Measurements from ENCODE around the gene YEATS2. TPM values are rescaled to one million over a fixed set of nuclear protein-coding genes. Genes with fewer than 3 reads are reported as not detected.

The YEATS2 gene
- polyA plus RNA-seq, 1 experiment: 35.5 TPM

GRCh38 chr3:183829466-183829865 is 131.9 kb downstream of the YEATS2 start:
- ChIA-PET CTCF (no interaction called here), POLR2A (no interaction called here)
- Histone ChIP-seq H3K27me3 (ENCODE audit: control insufficient read depth, insufficient read depth, low read length) (no peaks in the 10 kb centered on the region), H3K36me3 (ENCODE audit: control insufficient read depth, insufficient read depth, low read length) (peaks cover 11% of the 10 kb centered on the region), H3K4me3 (ENCODE audit: low read depth, low read length) (no peak overlapping the region)
- DNase-seq (ENCODE audit: low read depth): no peak
- TF ChIP-seq CTCF (IDR thresholded peaks at IDR 0.05; ENCODE audit: insufficient read depth, low read depth, low read length): no peak

GRCh38 chr3:183830187-183830586 is 132.6 kb downstream of the YEATS2 start:
- POLR2A ChIA-PET: no interaction called here
- TF ChIP-seq CTCF (IDR thresholded peaks at IDR 0.05; ENCODE audit: insufficient read depth, low read depth, low read length): no peak
- CTCF ChIA-PET: no interaction called here

GRCh38 chr3:183833516-183833915 is 135.9 kb downstream of the YEATS2 start:
- POLR2A ChIA-PET: no interaction called here
- Histone ChIP-seq H3K27me3 (ENCODE audit: control insufficient read depth, insufficient read depth, low read length) (no peaks in the 10 kb centered on the region), H3K36me3 (ENCODE audit: control insufficient read depth, insufficient read depth, low read length) (peaks cover 9% of the 10 kb centered on the region), H3K4me3 (ENCODE audit: low read depth, low read length) (no peak overlapping the region)
- no peak for DNase-seq (ENCODE audit: low read depth)
- CTCF ChIA-PET: no interaction called here
- TF ChIP-seq CTCF (IDR thresholded peaks at IDR 0.05; ENCODE audit: insufficient read depth, low read depth, low read length): no peak

More at GRCh38 chr3:183830187-183830586, 132.6 kb downstream of the YEATS2 start:
- Histone ChIP-seq H3K27me3 (ENCODE audit: control insufficient read depth, insufficient read depth, low read length) (no peaks in the 10 kb centered on the region), H3K36me3 (ENCODE audit: control insufficient read depth, insufficient read depth, low read length) (peaks cover 11% of the 10 kb centered on the region), H3K4me3 (ENCODE audit: low read depth, low read length) (no peak overlapping the region)
- no peak for DNase-seq (ENCODE audit: low read depth)

- no peak overlapping the region for H3K4me3 ChIP-seq (ENCODE audit: low read depth, low read length)
- ChIA-PET POLR2A (no interaction called here), CTCF (no interaction called here)
- no peaks in the 10 kb centered on the region for H3K27me3 ChIP-seq (ENCODE audit: control insufficient read depth, insufficient read depth, low read length)
- peaks cover 10% of the 10 kb centered on the region for H3K36me3 ChIP-seq (ENCODE audit: control insufficient read depth, insufficient read depth, low read length)
- TF ChIP-seq CTCF (IDR thresholded peaks at IDR 0.05; ENCODE audit: insufficient read depth, low read depth, low read length): no peak
- DNase-seq (ENCODE audit: low read depth): no peak
These were observed 139.8 kb downstream of the YEATS2 start for GRCh38 chr3:183837390-183837789.

- POLR2A ChIA-PET: no interaction called here
- H3K4me3 ChIP-seq (ENCODE audit: low read depth, low read length): no peak overlapping the region
- no peaks in the 10 kb centered on the region for H3K27me3 ChIP-seq (ENCODE audit: control insufficient read depth, insufficient read depth, low read length)
- no peak for DNase-seq (ENCODE audit: low read depth)
- peaks cover 10% of the 10 kb centered on the region for H3K36me3 ChIP-seq (ENCODE audit: control insufficient read depth, insufficient read depth, low read length)
- no peak for TF ChIP-seq CTCF (IDR thresholded peaks at IDR 0.05; ENCODE audit: insufficient read depth, low read depth, low read length)
- CTCF ChIA-PET: no interaction called here
These were observed 140.3 kb downstream of the YEATS2 start for GRCh38 chr3:183837894-183838293.

Data from BJ (cell line).